K562 (cell line): ENCODE results near the gene IL27RA. TPM values are rescaled to one million over a fixed set of nuclear protein-coding genes. Genes with fewer than 3 reads are reported as not detected.
A peak's percentile ranks its signal among the peaks of the same experiment; 100 is the strongest.

Experiments
- FOXK2 ChIP-seq, 2 experiments: fragments of 450-650 bp; IDR thresholded peaks in 1 of 2; conservative IDR thresholded peaks in 1 of 2; 2 replicates each; pipeline ENCODE4 v1.6.1; 2016; ENCODE audit warnings: low read depth in 2 of 2, mild to moderate bottlenecking in 1 of 2
- JUN ChIP-seq, 2 experiments: sonication (generic) in 1 of 2; formaldehyde crosslinking in 1 of 2; IDR thresholded peaks; 2 replicates each; pipeline versions ENCODE4 v1.6.1 to v1.8.0; 2012 to 2022; ENCODE audit warnings: borderline replicate concordance in 2 of 2, mild to moderate bottlenecking in 2 of 2, improper control_type of control experiment in 1 of 2, low read depth in 1 of 2, low read length in 1 of 2, missing genetic modification reagents in 1 of 2
- KAT7 ChIP-seq: sonication (generic); formaldehyde crosslinking; IDR thresholded peaks from 2 replicates; pipeline ENCODE4 v1.8.0; 2022; ENCODE audit warnings: missing genetic modification reagents, mild to moderate bottlenecking, borderline replicate concordance
- L3MBTL2 ChIP-seq: fragments of 450-650 bp; IDR thresholded peaks from 2 replicates; pipeline ENCODE4 v1.6.1; 2016; ENCODE audit warnings: mild to moderate bottlenecking, moderate library complexity
- MYNN ChIP-seq, 2 experiments: sonication (generic); formaldehyde crosslinking in 1 of 2; IDR thresholded peaks; 2 replicates each; pipeline versions ENCODE4 v1.5.0 to v1.6.1; 2016 to 2020; ENCODE audit warnings: antibody characterized with exemption in 1 of 2, missing genetic modification reagents in 1 of 2
- PHB ChIP-seq: fragments of 250-450 bp; sonication (Bioruptor Pico); IDR thresholded peaks from 2 replicates; pipeline ENCODE4 v1.5.0; 2021
- POLR2A ChIP-seq: fragments of 450-650 bp; conservative IDR thresholded peaks from 2 replicates; pipeline ENCODE4 v1.6.1; 2016
- POU5F1 ChIP-seq: fragments of 150-350 bp; IDR thresholded peaks from 2 replicates; pipeline ENCODE4 v1.6.1; 2014; ENCODE audit warnings: borderline replicate concordance, low read length, low read depth, mild to moderate bottlenecking; ENCODE audit not compliant: partially characterized antibody
- RB1 ChIP-seq: fragments of 450-650 bp; IDR thresholded peaks from 2 replicates; pipeline ENCODE4 v1.6.1; 2017; ENCODE audit warnings: low read depth, mild to moderate bottlenecking
- RBM17 ChIP-seq: fragments of 200-400 bp; formaldehyde crosslinking; IDR thresholded peaks from 2 replicates; pipeline ENCODE4 v1.6.1; 2017; ENCODE audit warnings: low read depth, mild to moderate bottlenecking, low read length, borderline replicate concordance
- SRSF7 ChIP-seq: fragments of 200-400 bp; formaldehyde crosslinking; optimal IDR thresholded peaks from 2 replicates; pipeline ENCODE3; 2017; ENCODE audit warnings: mild to moderate bottlenecking, low read depth, low read length
- STAG1 ChIP-seq: sonication (generic); formaldehyde crosslinking; IDR thresholded peaks from 2 replicates; pipeline ENCODE4 v1.5.0; 2020; ENCODE audit warnings: missing genetic modification reagents, borderline replicate concordance
- STAT5A ChIP-seq: IDR thresholded peaks from 2 replicates; pipeline ENCODE4 v1.6.1; 2012; ENCODE audit warnings: low read length, inconsistent platforms, borderline replicate concordance
- THRAP3 ChIP-seq: fragments of 450-650 bp; IDR thresholded peaks from 2 replicates; pipeline ENCODE4 v1.6.1; 2016; ENCODE audit warnings: mild to moderate bottlenecking, inconsistent platforms, borderline replicate concordance
- ZC3H11A ChIP-seq: IDR thresholded peaks from 2 replicates; pipeline ENCODE4 v1.6.1; 2012; ENCODE audit warnings: low read depth, low read length, improper control_type of control experiment
- ZC3H4 ChIP-seq: sonication (generic); formaldehyde crosslinking; IDR thresholded peaks from 2 replicates; pipeline ENCODE4 v1.9.0; 2021; ENCODE audit warnings: missing genetic modification reagents, borderline replicate concordance
- ZKSCAN1 ChIP-seq: fragments of 150-350 bp; IDR thresholded peaks from 2 replicates; pipeline ENCODE4 v1.6.1; 2016; ENCODE audit warnings: low read depth, low read length
- ZNF146 ChIP-seq: IDR thresholded peaks from one replicate; pipeline ENCODE4 v1.6.1; 2018; ENCODE audit warnings: missing compliant biosample characterization; ENCODE audit not compliant: unreplicated experiment
- polyA plus RNA-seq, 8 experiments: library from polyadenylated mRNA; depleted of rRNA in 4 of 8; stranded (reverse) in 5 of 8; unstranded in 3 of 8; fragments of >200 nt; fragmentation: Nextera tagmentation in 2 of 8; fragmentation: Illumina TruSeq in 1 of 8; extraction: Ambion mirVana in 2 of 8; extraction: Trizol in 1 of 8; gene quantifications; 2 replicates each; pipeline versions ENCODE4 v1.2.1 to v1.2.3, GENCODE V29; 2011 to 2014; ENCODE audit warnings: inconsistent platforms in 1 of 8, missing spikeins in 1 of 8
- total RNA-seq, 7 experiments: library from RNA; depleted of rRNA in 6 of 7; stranded (reverse); fragments of >200 nt in 6 of 7; fragmentation: Illumina TruSeq in 2 of 7; extraction: Trizol in 2 of 7; gene quantifications; 2 replicates each; pipeline versions ENCODE4 v1.2.1 to v1.2.3, GENCODE V29; 2011 to 2021; ENCODE audit warnings: low replicate concordance in 1 of 7
- TF ChIP-seq, protein P1 (sequence below): fragments of 450-650 bp; formaldehyde crosslinking; IDR thresholded peaks from 2 replicates; pipeline ENCODE4 v1.4.0; 2022; ENCODE audit warnings: mild to moderate bottlenecking, moderate library complexity
- TF ChIP-seq, protein P2 (sequence below): sonication (generic); formaldehyde crosslinking; IDR thresholded peaks from 2 replicates; pipeline ENCODE4 v1.9.0; 2022; ENCODE audit warnings: mild to moderate bottlenecking, missing genetic modification reagents
- TF ChIP-seq, protein P3 (sequence below): fragments of 250-450 bp; sonication (Bioruptor Pico); IDR thresholded peaks from 2 replicates; pipeline ENCODE4 v1.4.0; 2020; ENCODE audit warnings: mild to moderate bottlenecking
- TF ChIP-seq, protein P4 (sequence below): fragments of 250-450 bp; sonication (Bioruptor Pico); IDR thresholded peaks from 2 replicates; pipeline ENCODE4 v1.8.0; 2022; ENCODE audit warnings: moderate library complexity, mild to moderate bottlenecking, inconsistent platforms
- TF ChIP-seq, protein P5 (sequence below): fragments of 250-450 bp; sonication (Bioruptor Pico); IDR thresholded peaks from 2 replicates; pipeline ENCODE4 v1.6.1; 2021; ENCODE audit warnings: mild to moderate bottlenecking

The IL27RA gene
- total and polyA plus RNA-seq, 9 of the 15 experiments (the other 6 are each of a cell fraction or from before 2014, with no cell fraction given): 1.9 to 15.9 (median 12.0) TPM

DNA sequence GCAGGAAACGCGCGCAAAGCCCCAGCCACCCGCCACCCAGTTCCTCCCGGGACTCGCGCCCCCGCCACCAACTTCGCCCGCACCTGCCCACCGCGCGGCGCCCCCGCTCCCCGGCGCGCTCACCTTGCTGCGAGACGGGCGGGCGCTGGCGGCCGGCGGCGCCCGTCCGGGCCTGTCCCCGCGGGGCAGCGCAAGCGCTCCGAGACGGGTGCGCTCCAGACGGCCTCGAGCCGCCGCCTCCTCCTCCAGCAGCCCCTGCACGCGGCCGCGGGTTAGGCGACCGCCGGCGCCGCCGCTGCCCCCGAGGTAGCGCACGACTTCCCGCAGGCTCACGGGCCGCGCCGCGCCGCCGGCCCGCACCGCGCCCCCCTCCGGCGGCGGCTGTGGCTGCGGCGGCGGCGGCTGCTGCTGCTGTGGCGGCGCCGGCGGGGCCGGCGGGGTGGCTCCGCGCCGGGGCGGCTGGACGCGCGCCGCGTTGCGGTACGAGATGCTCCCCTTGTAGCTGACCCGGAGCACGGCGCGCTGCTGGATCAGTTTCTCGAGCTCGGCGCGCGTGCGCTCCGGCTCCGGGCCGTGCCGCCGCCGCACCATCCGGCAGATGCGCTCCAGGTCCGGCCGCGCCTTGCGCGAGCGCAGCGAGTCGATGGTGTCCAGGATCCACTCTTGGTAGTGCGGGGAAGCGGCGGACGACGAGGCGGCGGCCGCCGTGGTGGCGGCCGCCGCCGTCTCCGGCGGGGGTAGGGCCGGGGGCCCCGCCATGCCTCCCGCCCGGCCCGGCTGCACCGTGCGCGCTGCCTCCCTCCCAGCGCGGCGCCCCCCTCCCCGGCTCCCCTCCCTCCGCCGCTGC, 58.3 kb downstream of the IL27RA start (continued):
- TF ChIP-seq ZC3H11A: no peak
- TF ChIP-seq MYNN (IDR thresholded peaks at IDR 0.05): no peak
- TF ChIP-seq MYNN (CRISPR knock-in tag; IDR thresholded peaks at IDR 0.05): no peak
- no peak for TF ChIP-seq STAG1
- TF ChIP-seq JUN (IDR thresholded peaks at IDR 0.05; ENCODE audit: borderline replicate concordance, low read depth, low read length): no peak
- no peak for TF ChIP-seq JUN (CRISPR knock-in tag; IDR thresholded peaks at IDR 0.05; ENCODE audit: borderline replicate concordance)
- TF ChIP-seq, protein P1, sequence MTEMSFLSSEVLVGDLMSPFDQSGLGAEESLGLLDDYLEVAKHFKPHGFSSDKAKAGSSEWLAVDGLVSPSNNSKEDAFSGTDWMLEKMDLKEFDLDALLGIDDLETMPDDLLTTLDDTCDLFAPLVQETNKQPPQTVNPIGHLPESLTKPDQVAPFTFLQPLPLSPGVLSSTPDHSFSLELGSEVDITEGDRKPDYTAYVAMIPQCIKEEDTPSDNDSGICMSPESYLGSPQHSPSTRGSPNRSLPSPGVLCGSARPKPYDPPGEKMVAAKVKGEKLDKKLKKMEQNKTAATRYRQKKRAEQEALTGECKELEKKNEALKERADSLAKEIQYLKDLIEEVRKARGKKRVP: no peak
- TF ChIP-seq L3MBTL2: peak; percentile 47; the same call in 1 of the 2 replicates
- TF ChIP-seq SRSF7: no peak
- TF ChIP-seq, protein P2, sequence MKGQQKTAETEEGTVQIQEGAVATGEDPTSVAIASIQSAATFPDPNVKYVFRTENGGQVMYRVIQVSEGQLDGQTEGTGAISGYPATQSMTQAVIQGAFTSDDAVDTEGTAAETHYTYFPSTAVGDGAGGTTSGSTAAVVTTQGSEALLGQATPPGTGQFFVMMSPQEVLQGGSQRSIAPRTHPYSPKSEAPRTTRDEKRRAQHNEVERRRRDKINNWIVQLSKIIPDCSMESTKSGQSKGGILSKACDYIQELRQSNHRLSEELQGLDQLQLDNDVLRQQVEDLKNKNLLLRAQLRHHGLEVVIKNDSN (CRISPR knock-in tag): no peak
- no peak for TF ChIP-seq POU5F1
- no peak for TF ChIP-seq ZKSCAN1
- TF ChIP-seq, protein P3, sequence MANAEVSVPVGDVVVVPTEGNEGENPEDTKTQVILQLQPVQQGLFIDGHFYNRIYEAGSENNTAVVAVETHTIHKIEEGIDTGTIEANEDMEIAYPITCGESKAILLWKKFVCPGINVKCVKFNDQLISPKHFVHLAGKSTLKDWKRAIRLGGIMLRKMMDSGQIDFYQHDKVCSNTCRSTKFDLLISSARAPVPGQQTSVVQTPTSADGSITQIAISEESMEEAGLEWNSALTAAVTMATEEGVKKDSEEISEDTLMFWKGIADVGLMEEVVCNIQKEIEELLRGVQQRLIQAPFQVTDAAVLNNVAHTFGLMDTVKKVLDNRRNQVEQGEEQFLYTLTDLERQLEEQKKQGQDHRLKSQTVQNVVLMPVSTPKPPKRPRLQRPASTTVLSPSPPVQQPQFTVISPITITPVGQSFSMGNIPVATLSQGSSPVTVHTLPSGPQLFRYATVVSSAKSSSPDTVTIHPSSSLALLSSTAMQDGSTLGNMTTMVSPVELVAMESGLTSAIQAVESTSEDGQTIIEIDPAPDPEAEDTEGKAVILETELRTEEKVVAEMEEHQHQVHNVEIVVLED (CRISPR knock-in tag): no peak
- no peak for TF ChIP-seq ZNF146 (CRISPR knock-in tag)
- no peak for TF ChIP-seq FOXK2 (conservative IDR thresholded peaks at IDR 0.05 in 1 of 2, IDR thresholded peaks at IDR 0.05 in 1 of 2; ENCODE audit: low read depth in 2 of 2)
- TF ChIP-seq, protein P4, sequence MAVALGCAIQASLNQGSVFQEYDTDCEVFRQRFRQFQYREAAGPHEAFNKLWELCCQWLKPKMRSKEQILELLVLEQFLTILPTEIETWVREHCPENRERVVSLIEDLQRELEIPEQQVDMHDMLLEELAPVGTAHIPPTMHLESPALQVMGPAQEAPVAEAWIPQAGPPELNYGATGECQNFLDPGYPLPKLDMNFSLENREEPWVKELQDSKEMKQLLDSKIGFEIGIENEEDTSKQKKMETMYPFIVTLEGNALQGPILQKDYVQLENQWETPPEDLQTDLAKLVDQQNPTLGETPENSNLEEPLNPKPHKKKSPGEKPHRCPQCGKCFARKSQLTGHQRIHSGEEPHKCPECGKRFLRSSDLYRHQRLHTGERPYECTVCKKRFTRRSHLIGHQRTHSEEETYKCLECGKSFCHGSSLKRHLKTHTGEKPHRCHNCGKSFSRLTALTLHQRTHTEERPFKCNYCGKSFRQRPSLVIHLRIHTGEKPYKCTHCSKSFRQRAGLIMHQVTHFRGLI (CRISPR knock-in tag): no peak
- TF ChIP-seq KAT7 (CRISPR knock-in tag): no peak
- TF ChIP-seq, protein P5, sequence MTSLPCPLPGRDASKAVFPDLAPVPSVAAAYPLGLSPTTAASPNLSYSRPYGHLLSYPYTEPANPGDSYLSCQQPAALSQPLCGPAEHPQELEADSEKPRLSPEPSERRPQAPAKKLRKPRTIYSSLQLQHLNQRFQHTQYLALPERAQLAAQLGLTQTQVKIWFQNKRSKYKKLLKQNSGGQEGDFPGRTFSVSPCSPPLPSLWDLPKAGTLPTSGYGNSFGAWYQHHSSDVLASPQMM (CRISPR knock-in tag): no peak
- TF ChIP-seq PHB (CRISPR knock-in tag): no peak
- no peak for TF ChIP-seq THRAP3
- TF ChIP-seq RB1: peak; percentile 54; the same call in 1 of the 2 replicates
- no peak for TF ChIP-seq POLR2A
- no peak for TF ChIP-seq ZC3H4
- TF ChIP-seq RBM17: no peak
- TF ChIP-seq STAT5A: no peak
